H9 (cell line): ENCODE results near the gene DEPP1. TPM values are rescaled to one million over a fixed set of nuclear protein-coding genes. Genes with fewer than 3 reads are reported as not detected.

ENCODE experiments used
- DNase-seq: peaks from one replicate; pipeline ENCODE4 v3.0.0-alpha.2; 2017
- H2AFZ ChIP-seq: one replicate; pipeline ENCODE4 v1.6.1; 2013; ENCODE audit warnings: mild to moderate bottlenecking, low read length, control low read depth, moderate library complexity
- H2AK5ac ChIP-seq: 2 replicates; pipeline ENCODE4 v1.6.1; 2013; ENCODE audit warnings: low read length, control low read depth, mixed read lengths; ENCODE audit not compliant: insufficient read length
- H2BK120ac ChIP-seq: one replicate; pipeline ENCODE4 v1.6.1; 2013; ENCODE audit warnings: low read depth, mild to moderate bottlenecking, low read length, control low read depth, inconsistent platforms; ENCODE audit not compliant: poor library complexity, severe bottlenecking
- H2BK12ac ChIP-seq: 2 replicates; pipeline ENCODE4 v1.6.1; 2013; ENCODE audit warnings: low read length, control low read depth, mixed read lengths, low read depth; ENCODE audit not compliant: insufficient read length
- H2BK15ac ChIP-seq: 2 replicates; pipeline ENCODE4 v1.6.1; 2013; ENCODE audit warnings: low read depth, low read length, control low read depth
- H2BK20ac ChIP-seq: one replicate; pipeline ENCODE4 v1.6.1; 2013; ENCODE audit warnings: low read depth, mild to moderate bottlenecking, low read length, control low read depth, inconsistent platforms; ENCODE audit not compliant: poor library complexity, severe bottlenecking
- H2BK5ac ChIP-seq: 2 replicates; pipeline ENCODE4 v1.6.1; 2013; ENCODE audit warnings: low read length, control low read depth, mixed read lengths; ENCODE audit not compliant: insufficient read length
- H3K14ac ChIP-seq: 2 replicates; pipeline ENCODE4 v1.6.1; 2013; ENCODE audit warnings: low read length, control low read depth; ENCODE audit not compliant: insufficient read depth
- H3K18ac ChIP-seq: 2 replicates; pipeline ENCODE4 v1.6.1; 2013; ENCODE audit warnings: low read depth, mild to moderate bottlenecking, mixed read lengths, low read length, control low read depth; ENCODE audit not compliant: insufficient read length
- H3K23ac ChIP-seq: 2 replicates; pipeline ENCODE4 v1.6.1; 2013; ENCODE audit warnings: low read length, control low read depth, mixed read lengths, low read depth; ENCODE audit not compliant: insufficient read length
- H3K23me2 ChIP-seq: 2 replicates; pipeline ENCODE4 v1.6.1; 2013; ENCODE audit warnings: low read depth, mild to moderate bottlenecking, mixed read lengths, low read length, control low read depth; ENCODE audit not compliant: insufficient read length, poor library complexity, severe bottlenecking
- H3K27ac ChIP-seq: 2 replicates; pipeline ENCODE4 v1.5.1; 2013; ENCODE audit warnings: low read length, control low read depth, mixed read lengths, low read depth; ENCODE audit not compliant: insufficient read length
- H3K27me3 ChIP-seq: 2 replicates; pipeline ENCODE4 v1.6.1; 2013; ENCODE audit warnings: low read length, control low read depth, inconsistent platforms; ENCODE audit not compliant: insufficient read depth
- H3K4ac ChIP-seq: 2 replicates; pipeline ENCODE4 v1.6.1; 2013; ENCODE audit warnings: low read depth, mild to moderate bottlenecking, control low read depth, inconsistent platforms, low read length, moderate library complexity
- H3K4me1 ChIP-seq: 2 replicates; pipeline ENCODE4 v1.6.1; 2013; ENCODE audit warnings: low read length, control low read depth, inconsistent platforms; ENCODE audit not compliant: insufficient read depth
- H3K4me2 ChIP-seq: 2 replicates; pipeline ENCODE4 v1.6.1; 2013; ENCODE audit warnings: low read length, control low read depth, mixed read lengths; ENCODE audit not compliant: insufficient read length, insufficient read depth
- H3K56ac ChIP-seq: 2 replicates; pipeline ENCODE4 v1.6.1; 2013; ENCODE audit warnings: low read depth, mild to moderate bottlenecking, mixed read lengths, low read length, control low read depth; ENCODE audit not compliant: insufficient read length
- H3K79me1 ChIP-seq: 2 replicates; pipeline ENCODE4 v1.6.1; 2013; ENCODE audit warnings: low read depth, mild to moderate bottlenecking, moderate library complexity, low read length, control low read depth, inconsistent platforms; ENCODE audit not compliant: insufficient read depth, poor library complexity, severe bottlenecking
- H3K79me2 ChIP-seq: 2 replicates; pipeline ENCODE4 v1.6.1; 2013; ENCODE audit warnings: low read length, control low read depth, inconsistent platforms; ENCODE audit not compliant: insufficient read depth
- H3K9ac ChIP-seq: 2 replicates; pipeline ENCODE4 v1.6.1; 2013; ENCODE audit warnings: low read length, control low read depth, mixed read lengths; ENCODE audit not compliant: insufficient read length; ENCODE audit errors: extremely low read depth
- H3K9me3 ChIP-seq: one replicate; pipeline ENCODE4 v1.6.1; 2013; ENCODE audit warnings: low read depth, low read length, inconsistent platforms; ENCODE audit not compliant: control insufficient read depth
- H3T11ph ChIP-seq: one replicate; pipeline ENCODE4 v1.6.1; 2013; ENCODE audit warnings: mild to moderate bottlenecking, low read length, control low read depth, inconsistent platforms
- H4K20me1 ChIP-seq: one replicate; pipeline ENCODE4 v1.6.1; 2013; ENCODE audit not compliant: control insufficient read depth, insufficient read length, insufficient read depth
- H4K5ac ChIP-seq: 2 replicates; pipeline ENCODE4 v1.6.1; 2013; ENCODE audit warnings: low read depth, mild to moderate bottlenecking, mixed read lengths, low read length, control low read depth; ENCODE audit not compliant: insufficient read length
- H4K8ac ChIP-seq: replicated peaks from 2 replicates; pipeline ENCODE4 v1.6.1; 2013; ENCODE audit warnings: low read length, control low read depth, mixed read lengths, low read depth; ENCODE audit not compliant: insufficient read length
- H4K91ac ChIP-seq: 2 replicates; pipeline ENCODE4 v1.6.1; 2013; ENCODE audit warnings: low read depth, mild to moderate bottlenecking, moderate library complexity, mixed read lengths, low read length, control low read depth; ENCODE audit not compliant: insufficient read length
- H3K27ac Mint-ChIP-seq, 3 experiments: 2 replicates in 2 of 3; 3 replicates in 1 of 3; pipeline ENCODE4 v1.8.0; 2020 to 2021; ENCODE audit warnings: mixed read lengths in 3 of 3, mild to moderate bottlenecking in 1 of 3, moderate library complexity in 1 of 3
- H3K27me3 Mint-ChIP-seq: 2 replicates; pipeline ENCODE4 v1.8.0; 2021; ENCODE audit warnings: low read depth, mild to moderate bottlenecking, moderate library complexity, mixed read lengths
- H3K36me3 Mint-ChIP-seq, 3 experiments: 2 replicates in 2 of 3; 3 replicates in 1 of 3; pipeline ENCODE4 v1.8.0; 2020 to 2021; ENCODE audit warnings: low read depth in 3 of 3, mixed read lengths in 3 of 3; ENCODE audit not compliant: insufficient read depth in 1 of 3
- H3K4me1 Mint-ChIP-seq, 2 experiments: 2 replicates each; pipeline ENCODE4 v1.8.0; 2020; ENCODE audit warnings: mixed read lengths in 2 of 2
- H3K4me3 Mint-ChIP-seq, 2 experiments: 2 replicates in 1 of 2; 3 replicates in 1 of 2; pipeline ENCODE4 v1.8.0; 2020 to 2021; ENCODE audit warnings: mild to moderate bottlenecking in 2 of 2, mixed read lengths in 2 of 2, moderate library complexity in 1 of 2
- H3K9me3 Mint-ChIP-seq, 2 experiments: 2 replicates in 1 of 2; 3 replicates in 1 of 2; pipeline ENCODE4 v1.8.0; 2020; ENCODE audit warnings: mild to moderate bottlenecking in 2 of 2, mixed read lengths in 2 of 2, moderate library complexity in 1 of 2
- WGBS: extraction: QIAGEN DNeasy Blood & Tissue Kit; methylation state at CpG from one replicate; pipeline ENCODE4 v1.1.7; 2013; ENCODE audit warnings: missing lambda C conversion rate, low lambda C conversion rate, mixed read lengths; ENCODE audit not compliant: insufficient read length; ENCODE audit errors: extremely low coverage; 5-methylcytosine and 5-hydroxymethylcytosine counted together
- total RNA-seq: library from RNA; stranded (reverse); gene quantifications from 2 replicates; pipeline ENCODE4 v1.2.1, GENCODE V29; 2021
- TF ChIP-seq, protein P1 (sequence below): fragments of 200-600 bp; sonication (generic); conservative IDR thresholded peaks from 3 replicates; pipeline ENCODE4 v1.8.0; 2021; ENCODE audit warnings: antibody characterized with exemption, mild to moderate bottlenecking

DEPP1 gene
- total RNA-seq, 1 experiment from 2014 or later, result 2.4 TPM

DNA sequence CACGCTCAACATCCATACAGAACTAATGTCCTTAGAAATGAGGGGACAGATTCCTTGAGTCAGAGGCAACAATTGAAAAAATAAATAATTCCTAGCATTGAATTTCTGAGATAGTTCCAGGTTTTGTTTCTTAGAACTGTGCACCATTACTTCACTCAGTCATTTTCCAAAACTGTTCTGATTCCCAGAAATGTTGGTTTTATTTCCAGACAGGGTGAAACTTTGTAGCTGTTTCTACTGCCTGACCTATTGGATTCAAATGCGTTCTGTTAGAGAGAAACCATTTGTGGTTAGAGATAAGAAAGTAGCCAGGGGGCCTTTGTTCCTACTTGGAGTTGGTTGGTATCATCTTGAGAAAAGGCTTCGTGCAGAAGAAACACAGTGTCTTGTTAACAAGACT lies 8.1 kb upstream of the DEPP1 start:
- Histone ChIP-seq H3K4me2 (no peak overlapping the region), H2BK120ac (no peak overlapping the region), H2AFZ (no peak overlapping the region), H3K4me1 (peaks cover 12% of the 10 kb centered on the region; the same call in 1 of the 2 replicates), H4K91ac (no peak overlapping the region), H2BK20ac (no peak overlapping the region), H3K18ac (no peak overlapping the region), H3K9me3 (no peaks in the 10 kb centered on the region), H3K14ac (no peak overlapping the region), H4K20me1 (no peaks in the 10 kb centered on the region), H4K5ac (no peak overlapping the region), H2BK5ac (no peak overlapping the region), H3K23me2 (no peaks in the 10 kb centered on the region), H3K27me3 (no peaks in the 10 kb centered on the region), H3K79me2 (no peaks in the 10 kb centered on the region), H4K8ac (no peak overlapping the region), H3K4ac (no peak overlapping the region), H2BK12ac (no peak overlapping the region), H3T11ph (no peak overlapping the region), H3K56ac (no peak overlapping the region), H2BK15ac (no peak overlapping the region), H3K23ac (no peak overlapping the region), H3K79me1 (no peaks in the 10 kb centered on the region), H3K27ac (no peak overlapping the region), H2AK5ac (no peak overlapping the region), H3K9ac (no peak overlapping the region)
- WGBS, result no CpG with 5 or more reads among the region's 3 CpGs
- no peak overlapping the region for H3K4me3 Mint-ChIP-seq
- peaks cover 3% of the 10 kb centered on the region for H3K27me3 Mint-ChIP-seq
- TF ChIP-seq, protein P1, sequence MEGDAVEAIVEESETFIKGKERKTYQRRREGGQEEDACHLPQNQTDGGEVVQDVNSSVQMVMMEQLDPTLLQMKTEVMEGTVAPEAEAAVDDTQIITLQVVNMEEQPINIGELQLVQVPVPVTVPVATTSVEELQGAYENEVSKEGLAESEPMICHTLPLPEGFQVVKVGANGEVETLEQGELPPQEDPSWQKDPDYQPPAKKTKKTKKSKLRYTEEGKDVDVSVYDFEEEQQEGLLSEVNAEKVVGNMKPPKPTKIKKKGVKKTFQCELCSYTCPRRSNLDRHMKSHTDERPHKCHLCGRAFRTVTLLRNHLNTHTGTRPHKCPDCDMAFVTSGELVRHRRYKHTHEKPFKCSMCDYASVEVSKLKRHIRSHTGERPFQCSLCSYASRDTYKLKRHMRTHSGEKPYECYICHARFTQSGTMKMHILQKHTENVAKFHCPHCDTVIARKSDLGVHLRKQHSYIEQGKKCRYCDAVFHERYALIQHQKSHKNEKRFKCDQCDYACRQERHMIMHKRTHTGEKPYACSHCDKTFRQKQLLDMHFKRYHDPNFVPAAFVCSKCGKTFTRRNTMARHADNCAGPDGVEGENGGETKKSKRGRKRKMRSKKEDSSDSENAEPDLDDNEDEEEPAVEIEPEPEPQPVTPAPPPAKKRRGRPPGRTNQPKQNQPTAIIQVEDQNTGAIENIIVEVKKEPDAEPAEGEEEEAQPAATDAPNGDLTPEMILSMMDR, result no peak
- no peak overlapping the region; a peak in 1 of 7 replicates for H3K27ac Mint-ChIP-seq
- peaks cover 6 to 10% (median 9%) of the 10 kb centered on the region in 3 experiments; a peak in 6 of 7 replicates for H3K36me3 Mint-ChIP-seq
- DNase-seq, result no peak
- peaks cover 69 to 72% of the 10 kb centered on the region in 2 experiments for H3K4me1 Mint-ChIP-seq
- H3K9me3 Mint-ChIP-seq, result no peaks in the 10 kb centered on the region; a peak in 2 of 5 replicates
